ENCODE results near the gene SPAG4.

GRCh38 chr20:35582741-35583404, 32.8 kb upstream of the SPAG4 start:
- TF ChIP-seq CTCF (conservative IDR thresholded peaks at IDR 0.05 in 1 of 2, IDR thresholded peaks at IDR 0.05 in 1 of 2; ENCODE audit: low read depth in 1 of 2, low read length in 2 of 2) = no peak
- TF ChIP-seq EZH2 (IDR thresholded peaks at IDR 0.05; ENCODE audit: low read length, missing control alignments) = no peak
